ENCODE data around the gene PROSER3.

PROSER3 gene

GRCh38 chr19:35757749-35758608 is at the start of gene PROSER3:
PROSER3 (plus strand) TSS chr19:35758176; CDS start chr19:35758216, 40 bp downstream.
- peak; percentile 99 for DNase-seq (ENCODE audit: low spot score)

- no peak for DNase-seq (ENCODE audit: low spot score)
Observed at GRCh38 chr19:35708391-35708790, 49.6 kb upstream of the PROSER3 start.

DNA sequence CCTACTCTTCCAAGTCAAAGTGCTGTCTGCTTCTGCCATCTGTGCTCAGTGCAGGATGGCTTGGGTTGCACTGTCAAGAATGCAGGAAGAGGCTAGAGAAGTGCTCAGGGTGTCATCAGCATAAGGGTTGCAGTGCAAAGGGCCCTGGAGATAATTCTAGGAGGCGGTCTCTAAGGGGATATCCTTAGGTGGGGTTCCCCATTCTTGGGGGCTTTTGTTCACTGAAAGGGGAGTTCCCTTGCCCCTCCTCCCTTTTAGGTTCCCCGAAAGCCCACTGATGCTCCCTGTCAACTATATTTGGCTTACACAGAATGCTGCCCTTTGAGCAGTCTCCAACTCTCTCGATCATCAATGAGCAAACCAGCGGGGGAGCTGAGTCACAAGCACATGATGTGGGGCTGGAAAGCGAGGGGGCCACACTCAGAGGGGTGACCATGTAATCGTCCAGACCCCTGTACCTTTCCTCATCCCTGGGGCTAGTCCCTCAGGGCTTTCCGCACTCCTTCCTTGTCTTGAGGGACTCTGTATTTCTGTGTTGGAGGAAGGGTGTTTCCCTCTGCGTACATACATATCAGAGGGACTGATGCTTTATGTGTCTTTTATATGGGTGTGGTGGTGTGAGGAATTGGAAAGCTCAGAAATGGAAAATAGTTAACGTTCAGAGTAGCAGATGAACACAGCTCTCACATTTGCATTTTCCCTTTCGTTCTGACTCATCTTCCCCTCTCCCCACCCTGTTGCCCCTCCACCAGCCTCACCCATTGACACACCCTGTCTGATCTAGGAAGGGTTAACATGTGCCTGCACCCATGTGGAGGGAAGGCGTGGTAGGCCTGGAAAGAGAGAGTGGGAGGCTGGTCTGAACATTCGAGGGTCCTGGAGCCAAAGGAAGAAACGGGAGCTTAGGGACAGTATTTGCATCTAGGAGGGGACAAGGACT is 46.9 kb upstream of the PROSER3 start:
- no peak for DNase-seq (ENCODE audit: low spot score)

DNA sequence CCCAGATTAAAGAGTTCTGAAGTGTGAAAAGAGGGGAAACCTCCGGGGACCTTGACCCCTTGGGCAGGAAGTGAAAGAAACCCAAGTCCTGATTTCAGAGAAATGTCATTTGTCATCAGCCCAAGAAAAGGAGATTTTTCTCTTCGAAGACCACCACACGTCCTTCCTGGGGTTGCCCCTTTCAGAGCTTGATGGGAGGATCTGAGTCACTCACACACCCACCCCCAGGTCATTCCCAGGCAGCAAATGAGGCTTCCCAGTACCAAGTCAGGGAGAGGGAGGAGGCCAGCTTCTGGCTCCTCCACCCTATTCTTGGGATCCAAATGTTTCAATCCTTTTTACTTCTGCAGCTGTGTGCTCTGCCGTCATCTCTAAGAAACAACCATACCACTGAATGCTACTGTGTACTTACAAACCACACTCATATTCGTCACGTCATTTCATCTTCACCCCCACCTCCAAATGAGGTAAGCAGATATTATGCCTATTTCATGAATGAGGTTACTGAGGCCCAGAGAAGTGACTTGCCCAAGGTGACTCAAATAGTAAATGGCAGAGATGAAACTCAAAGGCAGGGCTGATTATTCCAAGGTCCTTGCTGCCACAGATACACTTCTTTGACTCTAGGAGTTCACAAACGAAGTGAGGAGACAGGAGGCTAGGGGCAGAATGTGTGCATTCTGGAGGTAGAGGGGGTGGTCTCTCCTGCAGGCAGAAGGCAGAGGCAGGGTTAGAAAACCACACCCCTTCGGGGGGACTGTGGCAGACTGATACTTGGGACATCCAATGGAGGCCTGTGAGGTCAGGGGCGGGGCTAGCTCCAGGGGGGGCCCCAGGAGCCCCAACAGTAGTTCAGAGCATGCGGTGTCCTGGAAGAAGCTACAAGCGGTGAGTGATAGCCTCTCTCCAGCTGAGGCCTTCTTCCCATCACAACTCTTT is 45.1 kb upstream of the PROSER3 start:
- DNase-seq (ENCODE audit: low spot score) = no peak

- no peak for DNase-seq (ENCODE audit: low spot score)
Observed at GRCh38 chr19:35713506-35713850, 44.5 kb upstream of the PROSER3 start.

DNA sequence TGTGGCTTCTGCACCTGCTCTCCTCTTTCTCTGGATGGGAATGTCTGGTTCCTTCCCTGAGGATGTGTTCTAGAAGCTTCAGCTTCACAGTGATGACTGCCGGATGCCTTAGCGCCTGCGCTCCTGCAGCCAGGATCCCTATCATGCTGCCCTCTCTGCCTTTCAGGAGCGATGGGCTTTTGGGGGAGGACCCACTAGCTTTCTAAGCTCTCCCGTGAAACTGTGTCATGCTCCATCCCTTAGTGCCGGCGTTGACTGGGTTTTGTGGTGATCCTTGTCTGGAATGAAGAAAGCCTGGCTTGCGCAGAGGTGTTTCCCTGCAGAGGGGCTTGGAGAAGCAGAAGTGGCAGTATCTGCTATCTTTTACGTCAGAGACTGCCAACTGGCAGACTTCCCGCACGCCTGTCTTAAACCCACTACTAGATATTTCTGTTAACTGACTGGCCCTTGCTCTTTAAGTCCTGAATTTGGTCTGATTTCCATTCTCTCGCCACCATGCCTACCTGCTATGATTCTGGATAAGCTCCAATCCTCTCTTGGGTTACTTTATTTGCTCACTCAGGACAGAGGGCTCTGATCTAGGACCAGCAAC is 44.0 kb upstream of the PROSER3 start:
- DNase-seq (ENCODE audit: low spot score) = no peak

DNA sequence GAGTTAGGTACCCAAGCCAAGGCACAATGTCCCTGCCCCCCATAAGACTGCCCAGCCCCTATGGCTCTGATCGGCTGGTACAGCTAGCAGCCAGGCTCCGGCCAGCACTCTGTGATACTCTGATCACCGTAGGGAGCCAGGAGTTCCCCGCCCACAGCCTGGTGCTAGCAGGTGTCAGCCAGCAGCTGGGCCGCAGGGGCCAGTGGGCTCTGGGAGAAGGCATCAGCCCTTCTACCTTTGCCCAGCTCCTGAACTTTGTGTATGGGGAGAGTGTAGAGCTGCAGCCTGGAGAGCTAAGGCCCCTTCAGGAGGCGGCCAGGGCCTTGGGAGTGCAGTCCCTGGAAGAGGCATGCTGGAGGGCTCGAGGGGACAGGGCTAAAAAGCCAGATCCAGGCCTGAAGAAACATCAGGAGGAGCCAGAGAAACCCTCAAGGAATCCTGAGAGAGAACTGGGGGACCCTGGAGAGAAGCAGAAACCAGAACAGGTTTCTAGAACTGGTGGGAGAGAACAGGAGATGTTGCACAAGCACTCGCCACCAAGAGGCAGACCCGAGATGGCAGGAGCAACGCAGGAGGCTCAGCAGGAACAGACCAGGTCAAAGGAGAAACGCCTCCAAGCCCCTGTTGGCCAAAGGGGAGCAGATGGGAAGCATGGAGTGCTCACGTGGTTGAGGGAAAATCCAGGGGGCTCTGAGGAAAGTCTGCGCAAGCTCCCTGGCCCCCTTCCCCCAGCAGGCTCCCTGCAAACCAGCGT is 43.2 kb upstream of the PROSER3 start:
- no peak for DNase-seq (ENCODE audit: low spot score)

- no peak for DNase-seq (ENCODE audit: low spot score)
Observed at GRCh38 chr19:35715355-35715809, 42.6 kb upstream of the PROSER3 start.

DNA sequence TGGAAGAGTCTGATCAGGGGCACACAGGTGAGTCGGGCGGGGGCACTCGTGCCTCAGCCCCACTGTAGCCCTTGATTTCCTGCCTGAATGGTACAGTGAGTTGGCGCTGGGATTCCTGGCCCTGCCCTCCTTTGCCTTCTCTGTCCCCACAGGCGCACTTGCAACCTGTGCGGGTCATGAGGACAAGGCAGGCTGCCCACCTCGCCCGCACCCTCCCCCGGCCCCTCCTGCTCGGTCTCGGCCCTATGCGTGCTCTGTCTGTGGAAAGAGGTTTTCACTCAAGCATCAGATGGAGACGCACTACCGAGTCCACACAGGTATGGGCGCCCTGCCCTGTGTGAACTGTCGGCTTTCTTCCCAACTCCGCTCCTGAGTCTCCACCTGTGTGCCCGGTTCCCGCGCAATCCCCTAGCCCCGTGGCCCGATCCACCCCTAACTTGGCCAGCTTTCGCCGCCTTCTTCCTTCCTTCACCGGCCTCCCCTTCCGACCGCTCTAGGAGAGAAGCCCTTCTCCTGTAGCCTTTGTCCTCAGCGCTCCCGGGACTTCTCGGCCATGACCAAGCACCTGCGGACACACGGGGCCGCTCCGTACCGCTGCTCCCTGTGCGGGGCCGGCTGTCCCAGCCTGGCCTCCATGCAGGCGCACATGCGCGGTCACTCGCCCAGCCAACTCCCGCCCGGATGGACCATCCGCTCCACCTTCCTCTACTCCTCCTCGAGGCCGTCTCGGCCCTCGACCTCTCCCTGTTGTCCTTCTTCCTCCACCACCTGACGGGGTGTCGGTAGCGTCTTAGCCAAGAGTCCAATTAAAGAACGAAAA is 41.8 kb upstream of the PROSER3 start:
- no peak for DNase-seq (ENCODE audit: low spot score)

- DNase-seq (ENCODE audit: low spot score) = peak; percentile 97
Observed at GRCh38 chr19:35716801-35717664, 40.9 kb upstream of the PROSER3 start.

DNA sequence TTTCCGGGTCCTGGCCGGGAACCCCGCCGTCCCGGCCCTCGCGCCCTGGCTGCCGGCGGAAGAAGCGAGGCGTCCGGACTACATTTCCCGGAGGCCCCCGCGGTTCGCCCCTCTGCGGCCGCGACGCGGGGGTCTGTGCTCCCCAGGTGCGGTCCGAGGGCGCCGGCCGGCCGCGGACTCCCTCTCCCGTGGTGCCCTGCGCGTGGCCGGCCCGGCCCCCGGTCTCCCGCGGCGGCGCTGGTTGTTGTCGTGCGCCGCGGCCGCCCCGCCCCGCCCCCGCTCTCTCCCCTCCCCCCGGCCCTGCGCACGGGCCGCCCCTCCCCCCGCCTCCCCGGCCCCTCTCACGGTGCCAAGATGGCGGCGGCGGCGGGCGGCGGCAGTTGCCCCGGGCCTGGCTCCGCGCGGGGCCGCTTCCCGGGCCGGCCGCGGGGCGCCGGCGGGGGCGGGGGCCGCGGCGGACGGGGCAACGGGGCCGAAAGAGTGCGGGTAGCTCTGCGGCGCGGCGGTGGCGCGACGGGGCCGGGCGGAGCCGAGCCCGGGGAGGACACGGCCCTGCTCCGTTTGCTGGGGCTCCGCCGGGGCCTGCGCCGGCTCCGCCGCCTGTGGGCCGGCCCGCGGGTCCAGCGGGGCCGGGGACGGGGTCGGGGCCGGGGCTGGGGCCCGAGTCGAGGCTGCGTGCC is 40.2 kb upstream of the PROSER3 start, which contains the start of gene KMT2B:
KMT2B (plus strand) TSS at position 339 of the 680 bp plus-strand sequence; CDS start at position 355, 16 bp downstream.
- no peak for DNase-seq (ENCODE audit: low spot score)

DNA sequence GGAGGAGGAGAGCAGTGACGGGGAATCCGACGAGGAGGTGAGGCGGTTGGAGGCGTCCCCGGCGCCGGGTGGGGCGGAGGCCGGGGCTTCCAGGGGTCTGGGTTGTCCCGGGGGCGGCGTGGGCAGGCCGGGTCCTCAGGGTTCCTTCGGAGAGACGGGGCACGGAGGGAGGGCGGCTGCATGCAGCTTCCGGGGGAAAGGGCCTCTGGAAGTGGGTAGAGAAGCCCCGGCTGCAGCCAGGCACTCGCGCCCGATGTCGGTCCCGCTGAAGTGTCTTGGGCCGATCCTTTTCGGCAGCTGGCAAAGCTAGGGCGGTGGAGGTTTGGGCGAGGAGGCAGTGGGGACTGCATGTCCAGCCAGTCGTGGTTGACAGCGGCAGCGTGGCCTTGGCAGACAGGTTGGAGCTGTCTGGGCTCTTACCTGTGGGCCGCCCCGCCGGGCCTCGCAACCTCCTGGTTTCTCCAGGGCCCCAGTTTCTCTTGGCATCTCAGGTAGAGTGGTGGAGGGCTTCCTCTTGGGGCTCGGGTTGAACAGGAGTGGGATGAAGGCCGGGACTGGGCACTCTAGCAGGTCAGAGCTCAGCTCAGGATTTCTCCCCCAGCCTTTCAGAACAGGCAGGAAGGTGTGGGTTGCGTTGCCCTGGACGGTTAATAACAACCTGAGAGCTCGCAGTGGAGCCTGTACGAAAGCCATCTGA is 39.5 kb upstream of the PROSER3 start:
- DNase-seq (ENCODE audit: low spot score) = no peak

- no peak for DNase-seq (ENCODE audit: low spot score)
Observed at GRCh38 chr19:35719402-35720162, 38.4 kb upstream of the PROSER3 start.

- no peak for DNase-seq (ENCODE audit: low spot score)
Observed at GRCh38 chr19:35720163-35720524, 37.8 kb upstream of the PROSER3 start.

GRCh38 chr19:35720648-35721047 is 37.3 kb upstream of the PROSER3 start:
- DNase-seq (ENCODE audit: low spot score) = no peak

GRCh38 chr19:35721374-35721773 is 36.6 kb upstream of the PROSER3 start:
- DNase-seq (ENCODE audit: low spot score) = no peak

GRCh38 chr19:35722461-35722860 is 35.5 kb upstream of the PROSER3 start:
- DNase-seq (ENCODE audit: low spot score) = no peak

Data from putamen (tissue), 1 donor.